H9 (cell line): Measurements from ENCODE around the gene RABGAP1L. TPM values are rescaled to one million over a fixed set of nuclear protein-coding genes. Genes with fewer than 3 reads are reported as not detected.

Experiments used
- DNase-seq: peaks from one replicate; pipeline ENCODE4 v3.0.0-alpha.2; 2017
- H2AFZ ChIP-seq: one replicate; pipeline ENCODE4 v1.6.1; 2013; ENCODE audit warnings: mild to moderate bottlenecking, low read length, control low read depth, moderate library complexity
- H2AK5ac ChIP-seq: 2 replicates; pipeline ENCODE4 v1.6.1; 2013; ENCODE audit warnings: low read length, control low read depth, mixed read lengths; ENCODE audit not compliant: insufficient read length
- H2BK120ac ChIP-seq: one replicate; pipeline ENCODE4 v1.6.1; 2013; ENCODE audit warnings: low read depth, mild to moderate bottlenecking, low read length, control low read depth, inconsistent platforms; ENCODE audit not compliant: poor library complexity, severe bottlenecking
- H2BK12ac ChIP-seq: 2 replicates; pipeline ENCODE4 v1.6.1; 2013; ENCODE audit warnings: low read length, control low read depth, mixed read lengths, low read depth; ENCODE audit not compliant: insufficient read length
- H2BK15ac ChIP-seq: 2 replicates; pipeline ENCODE4 v1.6.1; 2013; ENCODE audit warnings: low read depth, low read length, control low read depth
- H2BK20ac ChIP-seq: one replicate; pipeline ENCODE4 v1.6.1; 2013; ENCODE audit warnings: low read depth, mild to moderate bottlenecking, low read length, control low read depth, inconsistent platforms; ENCODE audit not compliant: poor library complexity, severe bottlenecking
- H2BK5ac ChIP-seq: 2 replicates; pipeline ENCODE4 v1.6.1; 2013; ENCODE audit warnings: low read length, control low read depth, mixed read lengths; ENCODE audit not compliant: insufficient read length
- H3K14ac ChIP-seq: 2 replicates; pipeline ENCODE4 v1.6.1; 2013; ENCODE audit warnings: low read length, control low read depth; ENCODE audit not compliant: insufficient read depth
- H3K18ac ChIP-seq: 2 replicates; pipeline ENCODE4 v1.6.1; 2013; ENCODE audit warnings: low read depth, mild to moderate bottlenecking, mixed read lengths, low read length, control low read depth; ENCODE audit not compliant: insufficient read length
- H3K23ac ChIP-seq: 2 replicates; pipeline ENCODE4 v1.6.1; 2013; ENCODE audit warnings: low read length, control low read depth, mixed read lengths, low read depth; ENCODE audit not compliant: insufficient read length
- H3K23me2 ChIP-seq: 2 replicates; pipeline ENCODE4 v1.6.1; 2013; ENCODE audit warnings: low read depth, mild to moderate bottlenecking, mixed read lengths, low read length, control low read depth; ENCODE audit not compliant: insufficient read length, poor library complexity, severe bottlenecking
- H3K27ac ChIP-seq: 2 replicates; pipeline ENCODE4 v1.5.1; 2013; ENCODE audit warnings: low read length, control low read depth, mixed read lengths, low read depth; ENCODE audit not compliant: insufficient read length
- H3K27me3 ChIP-seq: 2 replicates; pipeline ENCODE4 v1.6.1; 2013; ENCODE audit warnings: low read length, control low read depth, inconsistent platforms; ENCODE audit not compliant: insufficient read depth
- H3K4ac ChIP-seq: 2 replicates; pipeline ENCODE4 v1.6.1; 2013; ENCODE audit warnings: low read depth, mild to moderate bottlenecking, control low read depth, inconsistent platforms, low read length, moderate library complexity
- H3K4me1 ChIP-seq: 2 replicates; pipeline ENCODE4 v1.6.1; 2013; ENCODE audit warnings: low read length, control low read depth, inconsistent platforms; ENCODE audit not compliant: insufficient read depth
- H3K4me2 ChIP-seq: 2 replicates; pipeline ENCODE4 v1.6.1; 2013; ENCODE audit warnings: low read length, control low read depth, mixed read lengths; ENCODE audit not compliant: insufficient read length, insufficient read depth
- H3K56ac ChIP-seq: 2 replicates; pipeline ENCODE4 v1.6.1; 2013; ENCODE audit warnings: low read depth, mild to moderate bottlenecking, mixed read lengths, low read length, control low read depth; ENCODE audit not compliant: insufficient read length
- H3K79me1 ChIP-seq: 2 replicates; pipeline ENCODE4 v1.6.1; 2013; ENCODE audit warnings: low read depth, mild to moderate bottlenecking, moderate library complexity, low read length, control low read depth, inconsistent platforms; ENCODE audit not compliant: insufficient read depth, poor library complexity, severe bottlenecking
- H3K79me2 ChIP-seq: 2 replicates; pipeline ENCODE4 v1.6.1; 2013; ENCODE audit warnings: low read length, control low read depth, inconsistent platforms; ENCODE audit not compliant: insufficient read depth
- H3K9ac ChIP-seq: 2 replicates; pipeline ENCODE4 v1.6.1; 2013; ENCODE audit warnings: low read length, control low read depth, mixed read lengths; ENCODE audit not compliant: insufficient read length; ENCODE audit errors: extremely low read depth
- H3K9me3 ChIP-seq: one replicate; pipeline ENCODE4 v1.6.1; 2013; ENCODE audit warnings: low read depth, low read length, inconsistent platforms; ENCODE audit not compliant: control insufficient read depth
- H3T11ph ChIP-seq: one replicate; pipeline ENCODE4 v1.6.1; 2013; ENCODE audit warnings: mild to moderate bottlenecking, low read length, control low read depth, inconsistent platforms
- H4K20me1 ChIP-seq: one replicate; pipeline ENCODE4 v1.6.1; 2013; ENCODE audit not compliant: control insufficient read depth, insufficient read length, insufficient read depth
- H4K5ac ChIP-seq: 2 replicates; pipeline ENCODE4 v1.6.1; 2013; ENCODE audit warnings: low read depth, mild to moderate bottlenecking, mixed read lengths, low read length, control low read depth; ENCODE audit not compliant: insufficient read length
- H4K8ac ChIP-seq: replicated peaks from 2 replicates; pipeline ENCODE4 v1.6.1; 2013; ENCODE audit warnings: low read length, control low read depth, mixed read lengths, low read depth; ENCODE audit not compliant: insufficient read length
- H4K91ac ChIP-seq: 2 replicates; pipeline ENCODE4 v1.6.1; 2013; ENCODE audit warnings: low read depth, mild to moderate bottlenecking, moderate library complexity, mixed read lengths, low read length, control low read depth; ENCODE audit not compliant: insufficient read length
- H3K27ac Mint-ChIP-seq, 3 experiments: 2 replicates in 2 of 3; 3 replicates in 1 of 3; pipeline ENCODE4 v1.8.0; 2020 to 2021; ENCODE audit warnings: mixed read lengths in 3 of 3, mild to moderate bottlenecking in 1 of 3, moderate library complexity in 1 of 3
- H3K27me3 Mint-ChIP-seq: 2 replicates; pipeline ENCODE4 v1.8.0; 2021; ENCODE audit warnings: low read depth, mild to moderate bottlenecking, moderate library complexity, mixed read lengths
- H3K36me3 Mint-ChIP-seq, 3 experiments: 2 replicates in 2 of 3; 3 replicates in 1 of 3; pipeline ENCODE4 v1.8.0; 2020 to 2021; ENCODE audit warnings: low read depth in 3 of 3, mixed read lengths in 3 of 3; ENCODE audit not compliant: insufficient read depth in 1 of 3
- H3K4me1 Mint-ChIP-seq, 2 experiments: 2 replicates each; pipeline ENCODE4 v1.8.0; 2020; ENCODE audit warnings: mixed read lengths in 2 of 2
- H3K4me3 Mint-ChIP-seq, 2 experiments: 2 replicates in 1 of 2; 3 replicates in 1 of 2; pipeline ENCODE4 v1.8.0; 2020 to 2021; ENCODE audit warnings: mild to moderate bottlenecking in 2 of 2, mixed read lengths in 2 of 2, moderate library complexity in 1 of 2
- H3K9me3 Mint-ChIP-seq, 2 experiments: 2 replicates in 1 of 2; 3 replicates in 1 of 2; pipeline ENCODE4 v1.8.0; 2020; ENCODE audit warnings: mild to moderate bottlenecking in 2 of 2, mixed read lengths in 2 of 2, moderate library complexity in 1 of 2
- WGBS: extraction: QIAGEN DNeasy Blood & Tissue Kit; methylation state at CpG from one replicate; pipeline ENCODE4 v1.1.7; 2013; ENCODE audit warnings: missing lambda C conversion rate, low lambda C conversion rate, mixed read lengths; ENCODE audit not compliant: insufficient read length; ENCODE audit errors: extremely low coverage; 5-methylcytosine and 5-hydroxymethylcytosine counted together
- total RNA-seq: library from RNA; stranded (reverse); gene quantifications from 2 replicates; pipeline ENCODE4 v1.2.1, GENCODE V29; 2021
- TF ChIP-seq, protein P1 (sequence below): fragments of 200-600 bp; sonication (generic); conservative IDR thresholded peaks from 3 replicates; pipeline ENCODE4 v1.8.0; 2021; ENCODE audit warnings: antibody characterized with exemption, mild to moderate bottlenecking

RABGAP1L gene
- total RNA-seq, 1 experiment from 2014 or later = 147 TPM

DNA sequence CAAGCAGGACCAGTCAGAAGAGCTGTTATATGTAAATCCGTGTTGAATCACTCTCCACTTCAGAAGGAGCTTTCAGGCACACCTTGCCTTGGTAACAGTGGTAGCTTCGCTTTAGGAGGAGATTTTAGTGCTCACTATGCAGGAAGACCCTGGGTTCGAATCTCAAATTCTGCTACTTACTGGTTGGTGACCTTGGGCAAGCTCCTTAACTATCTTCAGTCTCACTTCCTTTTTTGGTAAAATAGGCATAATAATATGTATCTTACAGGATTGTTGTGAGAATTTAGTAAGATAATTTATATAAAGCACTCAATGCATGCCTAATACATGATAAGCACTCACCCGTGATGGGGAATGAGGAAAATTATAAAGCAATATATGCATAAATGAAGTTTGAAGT lies 241.8 kb downstream of the RABGAP1L start:
- Mint-ChIP-seq H3K9me3 (no peaks in the 10 kb centered on the region), H3K27me3 (no peaks in the 10 kb centered on the region), H3K4me3 (no peak overlapping the region), H3K4me1 (no peaks in the 10 kb centered on the region), H3K27ac (no peak overlapping the region), H3K36me3 (no peaks in the 10 kb centered on the region)
- no peaks in the 10 kb centered on the region for H3K79me1 ChIP-seq
- H2BK120ac ChIP-seq = no peak overlapping the region
- no peak overlapping the region for H3K23ac ChIP-seq
- TF ChIP-seq, protein P1, sequence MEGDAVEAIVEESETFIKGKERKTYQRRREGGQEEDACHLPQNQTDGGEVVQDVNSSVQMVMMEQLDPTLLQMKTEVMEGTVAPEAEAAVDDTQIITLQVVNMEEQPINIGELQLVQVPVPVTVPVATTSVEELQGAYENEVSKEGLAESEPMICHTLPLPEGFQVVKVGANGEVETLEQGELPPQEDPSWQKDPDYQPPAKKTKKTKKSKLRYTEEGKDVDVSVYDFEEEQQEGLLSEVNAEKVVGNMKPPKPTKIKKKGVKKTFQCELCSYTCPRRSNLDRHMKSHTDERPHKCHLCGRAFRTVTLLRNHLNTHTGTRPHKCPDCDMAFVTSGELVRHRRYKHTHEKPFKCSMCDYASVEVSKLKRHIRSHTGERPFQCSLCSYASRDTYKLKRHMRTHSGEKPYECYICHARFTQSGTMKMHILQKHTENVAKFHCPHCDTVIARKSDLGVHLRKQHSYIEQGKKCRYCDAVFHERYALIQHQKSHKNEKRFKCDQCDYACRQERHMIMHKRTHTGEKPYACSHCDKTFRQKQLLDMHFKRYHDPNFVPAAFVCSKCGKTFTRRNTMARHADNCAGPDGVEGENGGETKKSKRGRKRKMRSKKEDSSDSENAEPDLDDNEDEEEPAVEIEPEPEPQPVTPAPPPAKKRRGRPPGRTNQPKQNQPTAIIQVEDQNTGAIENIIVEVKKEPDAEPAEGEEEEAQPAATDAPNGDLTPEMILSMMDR = no peak
- H4K91ac ChIP-seq = no peak overlapping the region
- no peaks in the 10 kb centered on the region for H4K20me1 ChIP-seq
- no peak overlapping the region for H4K5ac ChIP-seq
- H3K79me2 ChIP-seq = no peaks in the 10 kb centered on the region
- no peak overlapping the region for H2BK20ac ChIP-seq
- no peak overlapping the region for H3K14ac ChIP-seq
- H4K8ac ChIP-seq = no peak overlapping the region
- H3K27ac ChIP-seq = no peak overlapping the region
- no peaks in the 10 kb centered on the region for H3K4me1 ChIP-seq
- H2BK15ac ChIP-seq = no peak overlapping the region
- H3T11ph ChIP-seq = no peak overlapping the region
- no peak overlapping the region for H2AK5ac ChIP-seq
- H2BK12ac ChIP-seq = no peak overlapping the region
- H3K56ac ChIP-seq = no peak overlapping the region
- H3K9ac ChIP-seq = no peak overlapping the region
- WGBS = no CpG with 5 or more reads among the region's 4 CpGs
- H2BK5ac ChIP-seq = no peak overlapping the region
- no peak overlapping the region for H2AFZ ChIP-seq
- H3K18ac ChIP-seq = no peak overlapping the region
- H3K23me2 ChIP-seq = no peaks in the 10 kb centered on the region
- no peaks in the 10 kb centered on the region for H3K9me3 ChIP-seq
- no peak for DNase-seq
- no peak overlapping the region for H3K4ac ChIP-seq
- H3K4me2 ChIP-seq = no peak overlapping the region
- no peaks in the 10 kb centered on the region for H3K27me3 ChIP-seq
